SK-N-SH (cell line): Measurements from ENCODE around the gene FAM131B.

Source experiments
- CHD2 ChIP-seq: fragments of 150-350 bp; IDR thresholded peaks from 2 replicates; pipeline ENCODE4 v1.6.1; 2018; ENCODE audit warnings: low read length; ENCODE audit not compliant: partially characterized antibody
- FOXM1 ChIP-seq: IDR thresholded peaks from 2 replicates; pipeline ENCODE4 v1.4.0; 2012; ENCODE audit warnings: low read depth, mild to moderate bottlenecking
- NFIC ChIP-seq: IDR thresholded peaks from 2 replicates; pipeline ENCODE4 v1.4.0; 2012; ENCODE audit warnings: borderline replicate concordance
- RXRA ChIP-seq: IDR thresholded peaks from 2 replicates; pipeline ENCODE4 v1.4.0; 2012; ENCODE audit warnings: low read depth, mild to moderate bottlenecking, borderline replicate concordance
- TAF1 ChIP-seq: IDR thresholded peaks from 2 replicates; pipeline ENCODE4 v1.6.1; 2012; ENCODE audit warnings: low read depth, mild to moderate bottlenecking, low read length, moderate library complexity, borderline replicate concordance
- TF ChIP-seq, protein P1 (sequence below): fragments of 200-600 bp; sonication (generic); IDR thresholded peaks from 2 replicates; pipeline ENCODE4 v1.6.1; 2017; ENCODE audit warnings: antibody characterized with exemption, mild to moderate bottlenecking, moderate library complexity

DNA sequence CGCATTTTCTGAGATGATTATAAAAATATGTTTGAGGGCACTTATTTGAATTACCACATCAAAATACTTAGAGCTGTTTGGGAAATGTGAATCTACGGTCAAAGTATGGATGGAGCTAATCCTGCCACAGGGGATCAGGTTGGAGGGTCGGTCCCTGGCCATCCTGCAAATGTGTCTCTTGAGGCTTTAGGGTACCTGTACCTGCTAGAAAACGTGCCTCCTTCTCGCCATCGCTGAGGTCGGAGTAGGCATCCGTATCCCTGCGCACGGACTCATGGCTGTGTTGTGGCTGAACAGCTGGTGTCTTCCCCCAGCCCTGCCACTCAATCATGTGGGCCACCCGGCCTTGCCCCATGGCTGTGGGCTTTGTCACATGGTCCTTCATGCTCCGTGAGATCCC lies 3.9 kb downstream of the FAM131B start:
- TF ChIP-seq, protein P1, sequence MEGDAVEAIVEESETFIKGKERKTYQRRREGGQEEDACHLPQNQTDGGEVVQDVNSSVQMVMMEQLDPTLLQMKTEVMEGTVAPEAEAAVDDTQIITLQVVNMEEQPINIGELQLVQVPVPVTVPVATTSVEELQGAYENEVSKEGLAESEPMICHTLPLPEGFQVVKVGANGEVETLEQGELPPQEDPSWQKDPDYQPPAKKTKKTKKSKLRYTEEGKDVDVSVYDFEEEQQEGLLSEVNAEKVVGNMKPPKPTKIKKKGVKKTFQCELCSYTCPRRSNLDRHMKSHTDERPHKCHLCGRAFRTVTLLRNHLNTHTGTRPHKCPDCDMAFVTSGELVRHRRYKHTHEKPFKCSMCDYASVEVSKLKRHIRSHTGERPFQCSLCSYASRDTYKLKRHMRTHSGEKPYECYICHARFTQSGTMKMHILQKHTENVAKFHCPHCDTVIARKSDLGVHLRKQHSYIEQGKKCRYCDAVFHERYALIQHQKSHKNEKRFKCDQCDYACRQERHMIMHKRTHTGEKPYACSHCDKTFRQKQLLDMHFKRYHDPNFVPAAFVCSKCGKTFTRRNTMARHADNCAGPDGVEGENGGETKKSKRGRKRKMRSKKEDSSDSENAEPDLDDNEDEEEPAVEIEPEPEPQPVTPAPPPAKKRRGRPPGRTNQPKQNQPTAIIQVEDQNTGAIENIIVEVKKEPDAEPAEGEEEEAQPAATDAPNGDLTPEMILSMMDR: no peak
- TF ChIP-seq NFIC (no peak), CHD2 (no peak), RXRA (no peak), TAF1 (no peak), FOXM1 (no peak)
